ENCODE results near the gene KCNK16. TPM values are rescaled to one million over a fixed set of nuclear protein-coding genes. Genes with fewer than 3 reads are reported as not detected.

The KCNK16 gene
- total RNA-seq, 4 donors from 2014 or later, result not detected

GRCh38 chr6:39330057-39330456, 7.6 kb upstream of the KCNK16 start:
- no peak overlapping the region for H3K4me3 ChIP-seq
- no peaks in the 10 kb centered on the region for H3K9me3 ChIP-seq
- no peaks in the 10 kb centered on the region for H3K4me1 ChIP-seq
- in situ Hi-C loops (cut with MboI; ENCODE audit: low pct_ligation_motif_present in 1 of 4, low pct_unique_long_range_greater_than_20kb in 1 of 4, low sequenced_read_pairs in 3 of 4), result loop anchor here in 1 of 4 donors (25.0 kb wide), 1 partner anchor 1507 kb away; no protein-coding TSS in a partner anchor
- no peak for DNase-seq
- no peak overlapping the region for H3K27ac ChIP-seq
- no peak for TF ChIP-seq POLR2AphosphoS5 (IDR thresholded peaks at IDR 0.05)
- TF ChIP-seq POLR2A (IDR thresholded peaks at IDR 0.05), result no peak
- no peak for TF ChIP-seq EP300 (IDR thresholded peaks at IDR 0.05; ENCODE audit: low read depth)
- no peak for TF ChIP-seq CTCF (IDR thresholded peaks at IDR 0.05)
- intact Hi-C loops (cut with DNase I; ENCODE audit: low total_unique reads), result no loop called here
- H3K36me3 ChIP-seq, result no peaks in the 10 kb centered on the region
- 75 to 83% methylated on average over 2 to 3 of the region's 3 CpGs for WGBS, 2 donors (ENCODE audit: low coverage in 1 of 2)
- H3K27me3 ChIP-seq, result peaks cover 4% of the 10 kb centered on the region

GRCh38 chr6:39328066-39328465, 5.6 kb upstream of the KCNK16 start:
- in situ Hi-C loops (cut with MboI; ENCODE audit: low pct_ligation_motif_present in 1 of 4, low pct_unique_long_range_greater_than_20kb in 1 of 4, low sequenced_read_pairs in 3 of 4), result loop anchor here in 1 of 4 donors (25.0 kb wide), 1 partner anchor 1509 kb away; no protein-coding TSS in a partner anchor
- intact Hi-C loops (cut with DNase I; ENCODE audit: low total_unique reads), result no loop called here
- TF ChIP-seq EP300 (IDR thresholded peaks at IDR 0.05; ENCODE audit: low read depth) (no peak), POLR2AphosphoS5 (IDR thresholded peaks at IDR 0.05) (no peak), POLR2A (IDR thresholded peaks at IDR 0.05) (no peak), CTCF (IDR thresholded peaks at IDR 0.05) (no peak)

GRCh38 chr6:39327507-39327906, 5.0 kb upstream of the KCNK16 start:
- Histone ChIP-seq H3K4me1 (no peaks in the 10 kb centered on the region), H3K27me3 (peaks cover 4% of the 10 kb centered on the region), H3K4me3 (no peak overlapping the region), H3K36me3 (no peaks in the 10 kb centered on the region), H3K9me3 (no peaks in the 10 kb centered on the region), H3K27ac (no peak overlapping the region)
- in situ Hi-C loops (cut with MboI; ENCODE audit: low pct_ligation_motif_present in 1 of 4, low pct_unique_long_range_greater_than_20kb in 1 of 4, low sequenced_read_pairs in 3 of 4), result loop anchor here in 1 of 4 donors (25.0 kb wide), 1 partner anchor 1510 kb away; no protein-coding TSS in a partner anchor
- no peak for DNase-seq
- intact Hi-C loops (cut with DNase I; ENCODE audit: low total_unique reads), result no loop called here
- TF ChIP-seq CTCF (IDR thresholded peaks at IDR 0.05) (no peak), EP300 (IDR thresholded peaks at IDR 0.05; ENCODE audit: low read depth) (no peak), POLR2AphosphoS5 (IDR thresholded peaks at IDR 0.05) (no peak), POLR2A (IDR thresholded peaks at IDR 0.05) (no peak)
- 58 to 86% methylated on average over 2 to 5 of the region's 5 CpGs for WGBS, 2 donors (ENCODE audit: low coverage in 1 of 2)

More at GRCh38 chr6:39328066-39328465, 5.6 kb upstream of the KCNK16 start:
- DNase-seq, result no peak
- Histone ChIP-seq H3K36me3 (no peaks in the 10 kb centered on the region), H3K27me3 (peaks cover 4% of the 10 kb centered on the region), H3K4me3 (no peak overlapping the region), H3K27ac (no peak overlapping the region), H3K4me1 (no peaks in the 10 kb centered on the region), H3K9me3 (no peaks in the 10 kb centered on the region)
- 93% methylated on average over 12 of the region's 12 CpGs; no CpG with 5 or more reads in 1 of the 2 donors for WGBS, 2 donors (ENCODE audit: low coverage in 1 of 2)

GRCh38 chr6:39321761-39322160, 741 bp downstream of the KCNK16 start:
- Histone ChIP-seq H3K27me3 (peaks cover 3% of the 10 kb centered on the region), H3K4me1 (no peaks in the 10 kb centered on the region), H3K36me3 (no peaks in the 10 kb centered on the region), H3K4me3 (no peak overlapping the region), H3K27ac (no peak overlapping the region), H3K9me3 (no peaks in the 10 kb centered on the region)
- WGBS, 2 donors (ENCODE audit: low coverage in 1 of 2), result 82% methylated on average over 5 of the region's 5 CpGs; no CpG with 5 or more reads in 1 of the 2 donors
- TF ChIP-seq EP300 (IDR thresholded peaks at IDR 0.05; ENCODE audit: low read depth) (no peak), POLR2A (IDR thresholded peaks at IDR 0.05) (no peak), POLR2AphosphoS5 (IDR thresholded peaks at IDR 0.05) (no peak), CTCF (IDR thresholded peaks at IDR 0.05) (no peak)
- intact Hi-C loops (cut with DNase I; ENCODE audit: low total_unique reads), result no loop called here
- in situ Hi-C loops (cut with MboI; ENCODE audit: low pct_ligation_motif_present in 1 of 4, low pct_unique_long_range_greater_than_20kb in 1 of 4, low sequenced_read_pairs in 3 of 4), result loop anchor here (25.0 kb wide), 3 partner anchors 334 to 459 kb away; no protein-coding TSS in a partner anchor
- DNase-seq, result no peak
